Liver (tissue), 9 donors: ENCODE measurements around the gene PMP22. TPM values are rescaled to one million over a fixed set of nuclear protein-coding genes. Genes with fewer than 3 reads are reported as not detected.

Source experiments
- DNase-seq: peaks from one replicate; pipeline ENCODE4 v3.0.0-alpha.2; 2017; ENCODE audit warnings: low spot score
- H3K27ac ChIP-seq, 2 donors: one replicate each; pipeline ENCODE4 v1.7.0; 2013; ENCODE audit warnings: inconsistent platforms in 2 of 2, low read length in 2 of 2, control low read depth in 1 of 2, low read depth in 1 of 2, mild to moderate bottlenecking in 1 of 2
- H3K27me3 ChIP-seq, 4 donors: one replicate each; pipeline versions ENCODE4 v1.6.1 to v1.7.0; 2013; ENCODE audit warnings: low read length in 3 of 4, inconsistent platforms in 1 of 4, mild to moderate bottlenecking in 1 of 4, moderate library complexity in 1 of 4; ENCODE audit not compliant: control insufficient read depth in 4 of 4, insufficient read depth in 4 of 4
- H3K36me3 ChIP-seq, 4 donors: one replicate each; pipeline versions ENCODE4 v1.6.1 to v1.7.0; 2013; ENCODE audit warnings: low read length in 3 of 4, mild to moderate bottlenecking in 3 of 4, low read depth in 1 of 4, moderate library complexity in 1 of 4; ENCODE audit not compliant: control insufficient read depth in 4 of 4, insufficient read depth in 3 of 4
- H3K4me1 ChIP-seq, 4 donors: one replicate each; pipeline versions ENCODE4 v1.6.1 to v1.7.0; 2013; ENCODE audit warnings: low read length in 3 of 4, mild to moderate bottlenecking in 3 of 4, moderate library complexity in 1 of 4; ENCODE audit not compliant: control insufficient read depth in 4 of 4, insufficient read depth in 4 of 4
- H3K4me3 ChIP-seq, 3 donors: one replicate each; pipeline versions ENCODE4 v1.6.1 to v1.7.0; 2013; ENCODE audit warnings: low read length in 3 of 3, control low read depth in 1 of 3, low read depth in 1 of 3, mild to moderate bottlenecking in 1 of 3
- H3K9ac ChIP-seq, 2 donors: one replicate each; pipeline ENCODE4 v1.7.0; 2013; ENCODE audit warnings: low read length in 2 of 2, mild to moderate bottlenecking in 2 of 2, moderate library complexity in 2 of 2, control low read depth in 1 of 2, low read depth in 1 of 2
- H3K9me3 ChIP-seq, 4 donors: one replicate each; pipeline versions ENCODE4 v1.6.1 to v1.7.0; 2013; ENCODE audit warnings: low read length in 3 of 4; ENCODE audit not compliant: control insufficient read depth in 4 of 4
- EGR1 ChIP-seq, 2 donors: IDR thresholded peaks; 2 replicates each; pipeline ENCODE4 v1.6.1; 2016 to 2018; ENCODE audit warnings: antibody characterized with exemption in 2 of 2, low read depth in 2 of 2
- FOXA1 ChIP-seq: IDR thresholded peaks from 2 replicates; pipeline ENCODE4 v1.6.1; 2016; ENCODE audit warnings: antibody characterized with exemption
- GABPA ChIP-seq, 2 donors: IDR thresholded peaks in 1 of 2; conservative IDR thresholded peaks in 1 of 2; 2 replicates each; pipeline ENCODE4 v1.6.1; 2016; ENCODE audit warnings: antibody characterized with exemption in 2 of 2, mild to moderate bottlenecking in 1 of 2, moderate library complexity in 1 of 2
- HNF4A ChIP-seq, 2 donors: conservative IDR thresholded peaks; 2 replicates each; pipeline ENCODE4 v1.6.1; 2016; ENCODE audit warnings: antibody characterized with exemption in 2 of 2, mild to moderate bottlenecking in 2 of 2
- JUND ChIP-seq, 2 donors: IDR thresholded peaks; 2 replicates each; pipeline ENCODE4 v1.6.1; 2016; ENCODE audit warnings: antibody characterized with exemption in 2 of 2
- NR2F2 ChIP-seq: IDR thresholded peaks from 2 replicates; pipeline ENCODE4 v1.6.1; 2016; ENCODE audit warnings: antibody characterized with exemption
- RAD21 ChIP-seq, 2 donors: IDR thresholded peaks; 2 replicates each; pipeline ENCODE4 v1.6.1; 2016; ENCODE audit warnings: antibody characterized with exemption in 2 of 2, mild to moderate bottlenecking in 2 of 2
- TAF1 ChIP-seq: conservative IDR thresholded peaks from 2 replicates; pipeline ENCODE4 v1.6.1; 2016; ENCODE audit warnings: antibody characterized with exemption, mild to moderate bottlenecking
- WGBS: extraction: QIAGEN DNeasy Blood & Tissue Kit; methylation state at CpG from one replicate; pipeline ENCODE4 v1.1.7; 2013; 5-methylcytosine and 5-hydroxymethylcytosine counted together
- polyA plus RNA-seq, 2 donors: library from polyadenylated mRNA; stranded (reverse) in 1 of 2; unstranded in 1 of 2; fragments of 200-250 nt in 1 of 2; fragments of >200 nt in 1 of 2; fragmentation: Nextera tagmentation in 1 of 2; extraction: Ambion mirVana in 1 of 2; gene quantifications; one replicate each; pipeline versions ENCODE4 v1.2.1 to v1.2.3, GENCODE V29; 2013 to 2015
- total RNA-seq, 2 donors: library from RNA; depleted of rRNA; stranded (reverse); fragments of >200 nt; gene quantifications; one replicate each; pipeline ENCODE4 v1.2.3, GENCODE V29; 2014
- TF ChIP-seq, protein P1 (sequence below): IDR thresholded peaks from 2 replicates; pipeline ENCODE4 v1.6.1; 2016; ENCODE audit warnings: antibody characterized with exemption
- TF ChIP-seq, protein P2 (sequence below): IDR thresholded peaks from 2 replicates; pipeline ENCODE4 v1.6.1; 2016; ENCODE audit warnings: antibody characterized with exemption, mild to moderate bottlenecking
- TF ChIP-seq, protein P3 (sequence below): fragments of 150-350 bp; IDR thresholded peaks from 2 replicates; pipeline ENCODE4 v1.5.1; 2017; ENCODE audit warnings: improper control_type of control experiment, low read depth, low read length; ENCODE audit not compliant: missing input control
- TF ChIP-seq, protein P4 (sequence below): IDR thresholded peaks from 2 replicates; pipeline ENCODE4 v1.6.1; 2016; ENCODE audit warnings: antibody characterized with exemption
- donor health status: healthy.
- donor health status: healthy.
- donor health status: healthy.
- donor health status: healthy.
- donor health status: healthy.

The PMP22 gene
- total and polyA plus RNA-seq, 4 donors = 3.2 to 9.1 (median 5.7) TPM

DNA sequence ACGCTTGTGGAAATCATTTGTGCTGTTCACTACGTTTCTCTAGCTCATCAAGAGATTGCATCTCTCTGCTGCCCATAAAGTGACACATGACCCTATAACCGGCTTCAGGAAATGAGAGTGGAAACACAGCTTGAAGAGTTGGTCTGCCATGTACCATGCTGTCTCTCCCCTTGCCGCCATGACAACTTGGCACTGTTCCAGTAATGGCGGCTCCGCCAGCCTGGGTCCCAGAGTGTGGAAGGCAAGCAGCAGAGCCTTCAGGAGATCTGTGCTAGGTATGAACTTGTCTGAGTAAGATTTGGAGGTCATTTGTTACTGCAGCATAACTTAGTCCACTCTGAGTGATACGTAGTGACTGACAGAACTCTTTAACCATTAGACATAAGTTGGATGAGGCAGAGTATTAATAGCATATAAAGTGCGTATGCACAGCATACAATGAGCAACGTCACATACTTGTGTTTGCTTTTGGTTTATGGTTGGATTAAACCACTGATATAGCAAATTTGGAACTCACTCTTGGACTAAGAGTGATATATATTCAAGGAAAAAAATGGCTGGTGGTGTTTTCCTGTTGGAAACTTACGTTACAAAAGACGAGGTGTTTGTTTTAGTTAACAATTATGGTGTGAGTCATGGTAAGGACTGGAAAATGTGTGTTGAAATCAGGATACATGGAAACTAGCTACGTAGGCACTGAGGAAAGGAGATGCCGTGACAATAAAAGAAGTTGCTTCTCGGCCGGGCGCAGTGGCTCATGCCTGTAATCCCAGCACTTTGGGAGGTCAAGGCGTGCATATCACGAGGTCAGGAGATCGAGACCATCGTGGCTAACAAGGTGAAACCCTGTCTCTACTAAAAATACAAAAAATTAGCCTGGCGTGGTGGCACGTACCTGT lies 24.4 kb upstream of the PMP22 start:
- TF ChIP-seq, protein P1, sequence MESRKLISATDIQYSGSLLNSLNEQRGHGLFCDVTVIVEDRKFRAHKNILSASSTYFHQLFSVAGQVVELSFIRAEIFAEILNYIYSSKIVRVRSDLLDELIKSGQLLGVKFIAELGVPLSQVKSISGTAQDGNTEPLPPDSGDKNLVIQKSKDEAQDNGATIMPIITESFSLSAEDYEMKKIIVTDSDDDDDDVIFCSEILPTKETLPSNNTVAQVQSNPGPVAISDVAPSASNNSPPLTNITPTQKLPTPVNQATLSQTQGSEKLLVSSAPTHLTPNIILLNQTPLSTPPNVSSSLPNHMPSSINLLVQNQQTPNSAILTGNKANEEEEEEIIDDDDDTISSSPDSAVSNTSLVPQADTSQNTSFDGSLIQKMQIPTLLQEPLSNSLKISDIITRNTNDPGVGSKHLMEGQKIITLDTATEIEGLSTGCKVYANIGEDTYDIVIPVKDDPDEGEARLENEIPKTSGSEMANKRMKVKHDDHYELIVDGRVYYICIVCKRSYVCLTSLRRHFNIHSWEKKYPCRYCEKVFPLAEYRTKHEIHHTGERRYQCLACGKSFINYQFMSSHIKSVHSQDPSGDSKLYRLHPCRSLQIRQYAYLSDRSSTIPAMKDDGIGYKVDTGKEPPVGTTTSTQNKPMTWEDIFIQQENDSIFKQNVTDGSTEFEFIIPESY = no peak
- TF ChIP-seq, protein P2, sequence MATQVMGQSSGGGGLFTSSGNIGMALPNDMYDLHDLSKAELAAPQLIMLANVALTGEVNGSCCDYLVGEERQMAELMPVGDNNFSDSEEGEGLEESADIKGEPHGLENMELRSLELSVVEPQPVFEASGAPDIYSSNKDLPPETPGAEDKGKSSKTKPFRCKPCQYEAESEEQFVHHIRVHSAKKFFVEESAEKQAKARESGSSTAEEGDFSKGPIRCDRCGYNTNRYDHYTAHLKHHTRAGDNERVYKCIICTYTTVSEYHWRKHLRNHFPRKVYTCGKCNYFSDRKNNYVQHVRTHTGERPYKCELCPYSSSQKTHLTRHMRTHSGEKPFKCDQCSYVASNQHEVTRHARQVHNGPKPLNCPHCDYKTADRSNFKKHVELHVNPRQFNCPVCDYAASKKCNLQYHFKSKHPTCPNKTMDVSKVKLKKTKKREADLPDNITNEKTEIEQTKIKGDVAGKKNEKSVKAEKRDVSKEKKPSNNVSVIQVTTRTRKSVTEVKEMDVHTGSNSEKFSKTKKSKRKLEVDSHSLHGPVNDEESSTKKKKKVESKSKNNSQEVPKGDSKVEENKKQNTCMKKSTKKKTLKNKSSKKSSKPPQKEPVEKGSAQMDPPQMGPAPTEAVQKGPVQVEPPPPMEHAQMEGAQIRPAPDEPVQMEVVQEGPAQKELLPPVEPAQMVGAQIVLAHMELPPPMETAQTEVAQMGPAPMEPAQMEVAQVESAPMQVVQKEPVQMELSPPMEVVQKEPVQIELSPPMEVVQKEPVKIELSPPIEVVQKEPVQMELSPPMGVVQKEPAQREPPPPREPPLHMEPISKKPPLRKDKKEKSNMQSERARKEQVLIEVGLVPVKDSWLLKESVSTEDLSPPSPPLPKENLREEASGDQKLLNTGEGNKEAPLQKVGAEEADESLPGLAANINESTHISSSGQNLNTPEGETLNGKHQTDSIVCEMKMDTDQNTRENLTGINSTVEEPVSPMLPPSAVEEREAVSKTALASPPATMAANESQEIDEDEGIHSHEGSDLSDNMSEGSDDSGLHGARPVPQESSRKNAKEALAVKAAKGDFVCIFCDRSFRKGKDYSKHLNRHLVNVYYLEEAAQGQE = no peak
- TF ChIP-seq, protein P3, sequence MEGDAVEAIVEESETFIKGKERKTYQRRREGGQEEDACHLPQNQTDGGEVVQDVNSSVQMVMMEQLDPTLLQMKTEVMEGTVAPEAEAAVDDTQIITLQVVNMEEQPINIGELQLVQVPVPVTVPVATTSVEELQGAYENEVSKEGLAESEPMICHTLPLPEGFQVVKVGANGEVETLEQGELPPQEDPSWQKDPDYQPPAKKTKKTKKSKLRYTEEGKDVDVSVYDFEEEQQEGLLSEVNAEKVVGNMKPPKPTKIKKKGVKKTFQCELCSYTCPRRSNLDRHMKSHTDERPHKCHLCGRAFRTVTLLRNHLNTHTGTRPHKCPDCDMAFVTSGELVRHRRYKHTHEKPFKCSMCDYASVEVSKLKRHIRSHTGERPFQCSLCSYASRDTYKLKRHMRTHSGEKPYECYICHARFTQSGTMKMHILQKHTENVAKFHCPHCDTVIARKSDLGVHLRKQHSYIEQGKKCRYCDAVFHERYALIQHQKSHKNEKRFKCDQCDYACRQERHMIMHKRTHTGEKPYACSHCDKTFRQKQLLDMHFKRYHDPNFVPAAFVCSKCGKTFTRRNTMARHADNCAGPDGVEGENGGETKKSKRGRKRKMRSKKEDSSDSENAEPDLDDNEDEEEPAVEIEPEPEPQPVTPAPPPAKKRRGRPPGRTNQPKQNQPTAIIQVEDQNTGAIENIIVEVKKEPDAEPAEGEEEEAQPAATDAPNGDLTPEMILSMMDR = no peak
- TF ChIP-seq HNF4A (conservative IDR thresholded peaks at IDR 0.05) (no peak), TAF1 (no peak), EGR1 (IDR thresholded peaks at IDR 0.05; ENCODE audit: low read depth in 2 of 2) (no peak), FOXA1 (no peak)
- TF ChIP-seq, protein P4, sequence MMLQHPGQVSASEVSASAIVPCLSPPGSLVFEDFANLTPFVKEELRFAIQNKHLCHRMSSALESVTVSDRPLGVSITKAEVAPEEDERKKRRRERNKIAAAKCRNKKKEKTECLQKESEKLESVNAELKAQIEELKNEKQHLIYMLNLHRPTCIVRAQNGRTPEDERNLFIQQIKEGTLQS = no peak
- no peaks in the 10 kb centered on the region for H3K9me3 ChIP-seq
- H3K36me3 ChIP-seq = no peaks in the 10 kb centered on the region
- no peaks in the 10 kb centered on the region for H3K4me1 ChIP-seq
- 85% methylated on average over 22 of the region's 22 CpGs for WGBS
- H3K27me3 ChIP-seq = peaks cover 0 to 2% (median 0%) of the 10 kb centered on the region in 4 donors
- no peak for DNase-seq
- no peak overlapping the region for H3K4me3 ChIP-seq
- H3K9ac ChIP-seq = no peak overlapping the region
- H3K27ac ChIP-seq = no peak overlapping the region

DNA sequence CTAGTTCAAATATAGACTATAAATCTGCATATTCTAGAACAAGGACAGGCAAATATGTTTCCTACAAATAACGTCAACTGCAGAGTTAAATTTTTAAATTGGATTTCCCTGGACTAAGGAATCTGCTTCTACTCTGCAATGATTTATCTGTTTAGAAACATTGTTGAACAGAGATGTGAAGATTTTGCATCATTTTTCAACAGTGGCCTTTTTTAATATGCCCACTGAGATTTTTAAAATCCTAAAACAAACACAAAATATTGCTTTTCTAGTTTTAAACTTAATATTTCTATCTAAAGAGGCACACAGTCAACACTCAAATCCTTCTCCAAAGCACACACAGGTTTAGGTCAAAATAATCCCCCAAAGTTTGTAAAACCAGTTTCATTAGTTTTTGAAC lies 23.7 kb upstream of the PMP22 start:
- peaks cover 0 to 2% (median 0%) of the 10 kb centered on the region in 4 donors for H3K27me3 ChIP-seq
- no peak for DNase-seq
- no peaks in the 10 kb centered on the region for H3K4me1 ChIP-seq
- H3K9ac ChIP-seq = no peak overlapping the region
- no peaks in the 10 kb centered on the region for H3K9me3 ChIP-seq
- 81% methylated on average over 1 of the region's 1 CpG for WGBS
- no peaks in the 10 kb centered on the region for H3K36me3 ChIP-seq
- TF ChIP-seq NR2F2 = no peak
- no peak for TF ChIP-seq HNF4A (conservative IDR thresholded peaks at IDR 0.05)
- TF ChIP-seq GABPA (IDR thresholded peaks at IDR 0.05 in 1 of 2, conservative IDR thresholded peaks at IDR 0.05 in 1 of 2) = no peak
- no peak for TF ChIP-seq EGR1 (IDR thresholded peaks at IDR 0.05; ENCODE audit: low read depth in 2 of 2)
- TF ChIP-seq JUND (IDR thresholded peaks at IDR 0.05) = no peak
- TF ChIP-seq, protein P3 = no peak
- no peak for TF ChIP-seq RAD21 (IDR thresholded peaks at IDR 0.05)
- no peak overlapping the region for H3K4me3 ChIP-seq
- H3K27ac ChIP-seq = no peak overlapping the region
